ENCODE measurements around the gene STK32B. TPM values are rescaled to one million over a fixed set of nuclear protein-coding genes. Genes with fewer than 3 reads are reported as not detected.

STK32B gene
- total and polyA plus RNA-seq, 2 of the 8 experiments (the other 6 are each of a cell fraction or from before 2014, with no cell fraction given), result 2.3 to 2.5 TPM

DNA sequence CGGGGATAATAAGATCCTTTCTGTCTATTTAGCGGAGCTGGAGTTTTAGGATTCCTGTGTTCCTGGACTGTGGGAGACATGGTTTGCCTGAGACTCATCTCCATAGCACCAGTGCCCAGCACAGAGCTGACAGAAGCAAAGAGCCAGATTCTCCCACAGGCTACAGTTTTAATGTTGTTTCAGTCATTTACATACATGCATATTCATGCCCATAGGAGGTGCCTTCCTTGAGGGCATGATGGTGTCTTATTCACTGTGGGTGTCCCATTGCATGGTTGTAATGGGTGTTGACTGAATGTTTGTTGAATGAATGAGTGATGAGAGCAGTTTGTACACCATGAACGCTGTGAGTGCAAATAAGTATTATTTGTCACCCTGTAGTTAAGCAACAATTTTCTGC, 396.5 kb downstream of the STK32B start:
- H4K8ac ChIP-seq (ENCODE audit: extremely low read depth, insufficient read depth, low read length), result no peak overlapping the region
- no peak overlapping the region for H2BK15ac ChIP-seq (ENCODE audit: low read length)
- no peak overlapping the region for H2BK20ac ChIP-seq (ENCODE audit: low read length)
- no peak overlapping the region for H4K91ac ChIP-seq (replicated peaks; ENCODE audit: insufficient read length, low read length)
- no peak overlapping the region for H2BK5ac ChIP-seq (ENCODE audit: low read depth, low read length)
- H3K9me3 ChIP-seq (ENCODE audit: insufficient read depth in 2 of 2, low read depth in 1 of 2, low read length in 1 of 2), result no peaks in the 10 kb centered on the region; a peak in 1 of 4 replicates
- H4K5ac ChIP-seq (ENCODE audit: insufficient read length, low read depth, low read length), result no peak overlapping the region
- H3K36me3 ChIP-seq (ENCODE audit: control insufficient read depth in 2 of 4, insufficient read depth in 4 of 4, low read length in 3 of 4), result no peaks in the 10 kb centered on the region
- FAIRE-seq (peak; percentile 39), DNase-seq (ENCODE audit: low read depth in 1 of 2, low spot score in 2 of 2) (no peak)
- no peak overlapping the region for H3K18ac ChIP-seq (ENCODE audit: extremely low read depth, low read length)
- H3K4me1 ChIP-seq (replicated peaks in 1 of 4; ENCODE audit: control insufficient read depth in 3 of 4, insufficient read depth in 4 of 4, low read length in 3 of 4), result no peaks in the 10 kb centered on the region
- ChIA-PET POLR2A (ENCODE audit: partially characterized antibody) (interaction anchor here (1.4 kb wide), 1 partner anchor 12 kb away, joined by 3 read pairs; no protein-coding TSS in a partner anchor), CTCF (ENCODE audit: partially characterized antibody) (interaction anchor here (1.7 to 5.5 kb wide), 2 partner anchors 12 to 48 kb away, joined by 4 to 40 read pairs; no protein-coding TSS in a partner anchor)
- no peak overlapping the region for H3K27ac ChIP-seq (ENCODE audit: low read depth, low read length)
- H2BK120ac ChIP-seq (replicated peaks; ENCODE audit: low read depth, low read length), result no peak overlapping the region
- no peak overlapping the region for H3K14ac ChIP-seq (ENCODE audit: insufficient read length)
- H3K4ac ChIP-seq (replicated peaks; ENCODE audit: insufficient read length, low read depth, low read length), result no peak overlapping the region
- no peak overlapping the region for H2AK5ac ChIP-seq (ENCODE audit: low read depth, low read length)
- no peak overlapping the region for H3K4me2 ChIP-seq (ENCODE audit: insufficient read depth in 1 of 2, low read depth in 2 of 2, low read length in 2 of 2)
- H3K79me2 ChIP-seq (ENCODE audit: control insufficient read depth in 1 of 2, insufficient read depth in 2 of 2, low read length in 2 of 2), result no peaks in the 10 kb centered on the region
- no peak overlapping the region for H3K23ac ChIP-seq (ENCODE audit: insufficient read length)
- H3K9ac ChIP-seq (replicated peaks in 1 of 4; ENCODE audit: extremely low read depth in 1 of 4, low read depth in 3 of 4, low read length in 3 of 4), result no peak overlapping the region
- H4K20me1 ChIP-seq (replicated peaks in 1 of 2; ENCODE audit: control insufficient read depth in 1 of 2, insufficient read depth in 2 of 2, low read length in 2 of 2), result no peaks in the 10 kb centered on the region
- H3K56ac ChIP-seq (replicated peaks; ENCODE audit: insufficient read length, low read depth, low read length), result no peak overlapping the region
- TF ChIP-seq ASH2L (IDR thresholded peaks at IDR 0.05; ENCODE audit: low read length) (no peak), HDAC6 (IDR thresholded peaks at IDR 0.05; ENCODE audit: low read depth, low read length) (no peak), CEBPB (IDR thresholded peaks at IDR 0.05; ENCODE audit: low read depth, low read length) (no peak), JUN (IDR thresholded peaks at IDR 0.05; ENCODE audit: low read depth, low read length) (no peak), MAX (IDR thresholded peaks at IDR 0.05) (no peak), FOSL1 (IDR thresholded peaks at IDR 0.05; ENCODE audit: insufficient read depth, low read depth, low read length) (no peak), CHD2 (IDR thresholded peaks at IDR 0.05; ENCODE audit: low read length) (no peak), POU5F1 (IDR thresholded peaks at IDR 0.05; ENCODE audit: low read depth, low read length) (peak; percentile 61; the same call in 1 of the 2 replicates)
- H2BK12ac ChIP-seq (ENCODE audit: low read depth, low read length), result no peak overlapping the region
- no peaks in the 10 kb centered on the region for H3K23me2 ChIP-seq (ENCODE audit: low read depth, low read length)
- H3K79me1 ChIP-seq (ENCODE audit: low read depth, low read length), result no peaks in the 10 kb centered on the region
- 90% methylated on average over 3 of the region's 3 CpGs; no CpG with 5 or more reads in 1 of the 2 experiments for WGBS, 2 experiments (ENCODE audit: extremely low coverage in 1 of 2, insufficient coverage in 1 of 2, insufficient read length in 1 of 2, insufficient replicate concordance in 2 of 2, low coverage in 1 of 2, low lambda C conversion rate in 2 of 2, missing lambda C conversion rate in 1 of 2)
- no peak overlapping the region for H3K4me3 ChIP-seq (ENCODE audit: extremely low read depth in 1 of 4, insufficient read depth in 2 of 4, low read depth in 3 of 4, low read length in 4 of 4)
- H2AFZ ChIP-seq (ENCODE audit: low read length), result no peak overlapping the region
- H3K27me3 ChIP-seq (replicated peaks in 1 of 4; ENCODE audit: control insufficient read depth in 3 of 4, extremely low read depth in 1 of 4, insufficient read depth in 3 of 4, low read length in 3 of 4), result no peaks in the 10 kb centered on the region

Data from H1 (cell line).